Endodermal cell (in vitro differentiated cells): ENCODE results near the gene TTLL10. TPM values are rescaled to one million over a fixed set of nuclear protein-coding genes. Genes with fewer than 3 reads are reported as not detected.

Experiments
- DNase-seq: peaks from one replicate; pipeline ENCODE4 v3.0.0-alpha.2; 2017
- H3K27ac ChIP-seq: 2 replicates; pipeline ENCODE4 v1.5.1; 2013; ENCODE audit warnings: mild to moderate bottlenecking, low read depth, low read length, moderate library complexity
- H3K27me3 ChIP-seq: 2 replicates; pipeline ENCODE4 v1.6.1; 2013; ENCODE audit warnings: mild to moderate bottlenecking, low read length, moderate library complexity; ENCODE audit not compliant: insufficient read depth, control insufficient read depth, poor library complexity, severe bottlenecking
- H3K36me3 ChIP-seq: 2 replicates; pipeline ENCODE4 v1.7.0; 2013; ENCODE audit warnings: mild to moderate bottlenecking, low read length, moderate library complexity; ENCODE audit not compliant: control insufficient read depth, insufficient read depth
- H3K4me1 ChIP-seq: one replicate; pipeline ENCODE4 v1.7.0; 2013; ENCODE audit warnings: low read length; ENCODE audit not compliant: control insufficient read depth, insufficient read depth
- H3K4me3 ChIP-seq: 2 replicates; pipeline ENCODE4 v1.5.1; 2013; ENCODE audit warnings: mild to moderate bottlenecking, low read length, moderate library complexity
- H3K9ac ChIP-seq: 2 replicates; pipeline ENCODE4 v1.6.1; 2013; ENCODE audit warnings: mild to moderate bottlenecking, low read length, moderate library complexity; ENCODE audit not compliant: poor library complexity, severe bottlenecking; ENCODE audit errors: extremely low read depth
- H3K9me3 ChIP-seq: 2 replicates; pipeline ENCODE4 v1.6.1; 2013; ENCODE audit warnings: mild to moderate bottlenecking, low read length, moderate library complexity; ENCODE audit not compliant: control insufficient read depth
- H3K27ac Mint-ChIP-seq: 2 replicates; pipeline ENCODE4 v1.8.0; 2020; ENCODE audit warnings: mixed read lengths
- H3K27me3 Mint-ChIP-seq: 2 replicates; pipeline ENCODE4 v1.8.0; 2021; ENCODE audit warnings: mild to moderate bottlenecking, mixed read lengths; ENCODE audit not compliant: insufficient read depth
- H3K36me3 Mint-ChIP-seq: 2 replicates; pipeline ENCODE4 v1.8.0; 2020; ENCODE audit warnings: low read depth, mixed read lengths
- H3K4me1 Mint-ChIP-seq: 2 replicates; pipeline ENCODE4 v1.8.0; 2020; ENCODE audit warnings: mixed read lengths
- H3K4me3 Mint-ChIP-seq: 2 replicates; pipeline ENCODE4 v1.8.0; 2020; ENCODE audit warnings: mild to moderate bottlenecking, moderate library complexity, mixed read lengths
- H3K9me3 Mint-ChIP-seq: 2 replicates; pipeline ENCODE4 v1.8.0; 2020; ENCODE audit warnings: mild to moderate bottlenecking, mixed read lengths
- WGBS, 2 experiments: methylation state at CpG; one replicate each; pipeline versions ENCODE4 v1.1.5 to v1.1.7; 2013; ENCODE audit warnings: missing lambda C conversion rate in 2 of 2, mixed read lengths in 1 of 2; ENCODE audit not compliant: insufficient coverage in 1 of 2, insufficient read length in 1 of 2; 5-methylcytosine and 5-hydroxymethylcytosine counted together
- total RNA-seq, 2 donors: library from RNA; stranded (reverse); fragmentation: NEBNext Ultra II Directional in 1 of 2; extraction: Animal tissue kit (Norgen Biotek cat#: 25700) in 1 of 2; gene quantifications; 2 replicates in 1 of 2; 3 replicates in 1 of 2; pipeline ENCODE4 v1.2.1, GENCODE V29; 2021
- TF ChIP-seq, protein P1 (sequence below): fragments of 200-600 bp; sonication (generic); conservative IDR thresholded peaks from 2 replicates; pipeline ENCODE4 v1.5.0; 2021; ENCODE audit warnings: antibody characterized with exemption, mild to moderate bottlenecking

Gene TTLL10
- total RNA-seq, 2 donors from 2014 or later = 0.93 to 1.2 TPM

DNA sequence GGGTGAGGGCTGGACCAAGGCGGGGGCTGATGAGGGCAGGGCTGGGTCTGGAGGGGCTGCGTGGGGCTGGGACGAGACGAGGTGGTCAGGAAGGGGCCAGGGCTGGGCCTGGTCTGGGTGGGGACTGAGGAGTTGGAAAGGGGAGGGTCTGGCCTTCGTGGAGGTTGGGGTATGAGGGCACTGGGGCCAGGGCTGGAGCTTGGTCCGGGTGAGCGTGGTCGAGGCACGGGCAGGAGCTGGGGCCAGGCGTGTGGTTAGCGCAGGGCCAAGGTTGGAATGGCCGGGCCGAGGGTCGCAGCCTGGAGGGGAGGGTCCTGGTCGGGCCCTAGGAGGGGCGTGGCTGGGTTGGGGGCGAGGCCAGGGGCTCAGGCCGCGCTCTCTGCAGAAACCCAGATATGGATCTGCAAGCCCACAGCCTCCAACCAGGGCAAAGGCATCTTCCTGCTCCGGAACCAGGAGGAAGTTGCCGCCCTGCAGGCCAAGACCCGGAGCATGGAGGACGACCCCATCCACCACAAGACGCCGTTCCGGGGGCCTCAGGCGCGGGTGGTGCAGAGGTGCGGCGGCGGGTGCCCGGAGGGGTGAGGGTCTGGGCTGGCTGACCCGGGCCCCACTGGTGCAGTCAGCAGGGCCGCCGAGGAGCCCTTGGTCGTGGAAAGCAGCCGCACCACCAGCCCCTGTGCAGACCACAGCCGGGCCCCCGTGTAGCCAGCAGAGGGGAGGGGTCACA is 9.0 kb downstream of the TTLL10 start:
- TF ChIP-seq, protein P1, sequence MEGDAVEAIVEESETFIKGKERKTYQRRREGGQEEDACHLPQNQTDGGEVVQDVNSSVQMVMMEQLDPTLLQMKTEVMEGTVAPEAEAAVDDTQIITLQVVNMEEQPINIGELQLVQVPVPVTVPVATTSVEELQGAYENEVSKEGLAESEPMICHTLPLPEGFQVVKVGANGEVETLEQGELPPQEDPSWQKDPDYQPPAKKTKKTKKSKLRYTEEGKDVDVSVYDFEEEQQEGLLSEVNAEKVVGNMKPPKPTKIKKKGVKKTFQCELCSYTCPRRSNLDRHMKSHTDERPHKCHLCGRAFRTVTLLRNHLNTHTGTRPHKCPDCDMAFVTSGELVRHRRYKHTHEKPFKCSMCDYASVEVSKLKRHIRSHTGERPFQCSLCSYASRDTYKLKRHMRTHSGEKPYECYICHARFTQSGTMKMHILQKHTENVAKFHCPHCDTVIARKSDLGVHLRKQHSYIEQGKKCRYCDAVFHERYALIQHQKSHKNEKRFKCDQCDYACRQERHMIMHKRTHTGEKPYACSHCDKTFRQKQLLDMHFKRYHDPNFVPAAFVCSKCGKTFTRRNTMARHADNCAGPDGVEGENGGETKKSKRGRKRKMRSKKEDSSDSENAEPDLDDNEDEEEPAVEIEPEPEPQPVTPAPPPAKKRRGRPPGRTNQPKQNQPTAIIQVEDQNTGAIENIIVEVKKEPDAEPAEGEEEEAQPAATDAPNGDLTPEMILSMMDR = no peak
- H3K36me3 ChIP-seq = no peaks in the 10 kb centered on the region
- Mint-ChIP-seq H3K27me3 (no peaks in the 10 kb centered on the region), H3K4me1 (no peaks in the 10 kb centered on the region), H3K4me3 (no peak overlapping the region), H3K36me3 (no peaks in the 10 kb centered on the region), H3K27ac (no peak overlapping the region), H3K9me3 (no peaks in the 10 kb centered on the region)
- DNase-seq = peak; percentile 59
- H3K27ac ChIP-seq = peak overlapping the region; percentile 22
- no peaks in the 10 kb centered on the region for H3K4me1 ChIP-seq
- H3K9ac ChIP-seq = no peak overlapping the region
- no peaks in the 10 kb centered on the region for H3K27me3 ChIP-seq
- no peak overlapping the region for H3K4me3 ChIP-seq
- H3K9me3 ChIP-seq = no peaks in the 10 kb centered on the region
- WGBS, 2 experiments = 91 to 92% methylated on average over 18 to 39 of the region's 39 CpGs

DNA sequence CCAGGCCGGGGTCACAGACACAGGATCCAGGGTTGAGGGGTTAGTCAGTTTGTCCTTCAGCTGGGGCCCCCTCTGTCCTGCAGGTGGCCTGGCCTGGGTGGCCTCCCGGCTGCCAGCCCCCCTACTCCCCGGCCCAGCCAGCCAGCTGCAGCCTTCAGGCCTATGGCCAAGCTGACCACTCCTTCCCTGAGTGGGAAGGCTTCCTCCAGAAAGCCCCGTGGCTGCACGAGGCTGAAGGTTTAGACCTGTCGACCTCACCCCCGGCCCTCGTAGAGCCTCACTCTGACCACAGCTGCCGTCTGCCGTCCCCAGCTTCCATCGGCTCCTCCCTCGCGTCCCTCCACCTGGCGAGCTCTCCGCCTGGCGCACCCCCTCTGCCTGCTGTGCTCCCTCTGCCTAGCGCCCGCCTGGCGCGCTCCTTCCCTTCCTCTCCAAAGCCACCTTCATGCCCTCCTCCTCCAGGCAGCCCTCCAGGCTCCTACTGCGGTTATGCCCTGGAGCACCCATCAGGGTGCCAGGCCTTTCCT is 9.6 kb downstream of the TTLL10 start:
- TF ChIP-seq, protein P1 = no peak
- no peaks in the 10 kb centered on the region for H3K4me1 ChIP-seq
- H3K36me3 Mint-ChIP-seq = no peaks in the 10 kb centered on the region
- no peak overlapping the region for H3K27ac ChIP-seq
- no peak overlapping the region for H3K27ac Mint-ChIP-seq
- H3K36me3 ChIP-seq = no peaks in the 10 kb centered on the region
- peaks cover 4% of the 10 kb centered on the region for H3K27me3 Mint-ChIP-seq
- H3K27me3 ChIP-seq = no peaks in the 10 kb centered on the region
- no peak overlapping the region for H3K4me3 ChIP-seq
- H3K4me1 Mint-ChIP-seq = no peaks in the 10 kb centered on the region
- 93% methylated on average over 12 to 21 of the region's 21 CpGs for WGBS, 2 experiments
- no peaks in the 10 kb centered on the region for H3K9me3 ChIP-seq
- H3K9me3 Mint-ChIP-seq = peaks cover 3% of the 10 kb centered on the region
- DNase-seq = peak; percentile 44
- no peak overlapping the region for H3K9ac ChIP-seq
- H3K4me3 Mint-ChIP-seq = no peak overlapping the region

DNA sequence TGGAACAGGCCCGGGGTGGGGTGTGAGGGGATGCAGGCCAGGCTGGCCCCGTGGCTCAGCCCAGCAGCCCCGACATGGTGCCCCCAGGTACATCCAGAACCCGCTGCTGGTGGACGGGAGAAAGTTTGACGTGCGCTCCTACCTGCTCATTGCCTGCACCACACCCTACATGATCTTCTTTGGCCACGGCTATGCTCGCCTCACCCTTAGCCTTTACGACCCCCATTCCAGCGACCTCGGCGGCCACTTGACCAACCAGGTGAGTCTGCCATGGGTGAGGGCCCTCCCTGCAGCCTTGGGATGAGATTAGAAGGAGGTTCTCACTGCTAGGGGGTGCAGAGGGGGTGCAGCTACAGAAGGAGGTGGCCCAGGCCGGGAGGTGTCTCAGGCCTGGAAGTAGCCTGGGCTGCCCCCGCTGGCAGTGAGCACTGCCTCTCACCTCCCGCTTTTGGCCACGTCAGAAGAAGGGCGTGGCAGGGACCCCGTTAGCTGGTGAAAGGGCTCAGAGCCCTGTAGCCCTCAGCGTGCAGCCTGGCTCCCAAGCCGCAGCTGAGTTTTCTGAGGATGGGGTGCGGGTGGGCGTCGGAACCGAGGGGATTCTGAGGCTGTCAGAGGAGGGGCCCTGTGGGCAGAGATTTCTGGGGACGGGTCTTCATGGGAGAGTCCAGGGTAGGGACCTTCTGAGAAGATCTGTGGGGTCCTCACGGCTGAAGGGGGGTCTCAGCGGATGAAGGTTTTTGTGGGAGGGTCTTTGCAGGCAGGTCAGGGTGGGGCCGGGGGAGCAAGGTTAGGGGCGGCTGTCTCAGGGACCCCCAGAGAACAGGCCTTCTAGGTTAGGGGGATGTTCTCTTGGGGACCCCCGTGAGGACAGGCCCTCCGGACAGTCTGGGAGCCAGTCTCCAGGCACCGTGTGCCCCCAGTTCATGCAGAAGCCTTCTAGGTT is 10.4 kb downstream of the TTLL10 start:
- no peaks in the 10 kb centered on the region for H3K9me3 ChIP-seq
- Mint-ChIP-seq H3K27ac (no peak overlapping the region), H3K27me3 (peaks cover 4% of the 10 kb centered on the region), H3K36me3 (no peaks in the 10 kb centered on the region), H3K9me3 (peaks cover 3% of the 10 kb centered on the region), H3K4me3 (no peak overlapping the region), H3K4me1 (no peaks in the 10 kb centered on the region)
- H3K27ac ChIP-seq = no peak overlapping the region
- no peaks in the 10 kb centered on the region for H3K27me3 ChIP-seq
- DNase-seq = peak; percentile 38
- H3K36me3 ChIP-seq = no peaks in the 10 kb centered on the region
- H3K9ac ChIP-seq = no peak overlapping the region
- H3K4me3 ChIP-seq = no peak overlapping the region
- no peaks in the 10 kb centered on the region for H3K4me1 ChIP-seq
- TF ChIP-seq, protein P1 = no peak
- 92 to 93% methylated on average over 19 to 30 of the region's 33 CpGs for WGBS, 2 experiments
